ENCODE results near the gene RPL10. TPM values are rescaled to one million over a fixed set of nuclear protein-coding genes. Genes with fewer than 3 reads are reported as not detected.

Gene RPL10
- total and polyA plus RNA-seq, 2 donors (not counting 3 experiments of a cell fraction or from before 2014, with no cell fraction given), result 2,493 to 7,586 TPM

DNA sequence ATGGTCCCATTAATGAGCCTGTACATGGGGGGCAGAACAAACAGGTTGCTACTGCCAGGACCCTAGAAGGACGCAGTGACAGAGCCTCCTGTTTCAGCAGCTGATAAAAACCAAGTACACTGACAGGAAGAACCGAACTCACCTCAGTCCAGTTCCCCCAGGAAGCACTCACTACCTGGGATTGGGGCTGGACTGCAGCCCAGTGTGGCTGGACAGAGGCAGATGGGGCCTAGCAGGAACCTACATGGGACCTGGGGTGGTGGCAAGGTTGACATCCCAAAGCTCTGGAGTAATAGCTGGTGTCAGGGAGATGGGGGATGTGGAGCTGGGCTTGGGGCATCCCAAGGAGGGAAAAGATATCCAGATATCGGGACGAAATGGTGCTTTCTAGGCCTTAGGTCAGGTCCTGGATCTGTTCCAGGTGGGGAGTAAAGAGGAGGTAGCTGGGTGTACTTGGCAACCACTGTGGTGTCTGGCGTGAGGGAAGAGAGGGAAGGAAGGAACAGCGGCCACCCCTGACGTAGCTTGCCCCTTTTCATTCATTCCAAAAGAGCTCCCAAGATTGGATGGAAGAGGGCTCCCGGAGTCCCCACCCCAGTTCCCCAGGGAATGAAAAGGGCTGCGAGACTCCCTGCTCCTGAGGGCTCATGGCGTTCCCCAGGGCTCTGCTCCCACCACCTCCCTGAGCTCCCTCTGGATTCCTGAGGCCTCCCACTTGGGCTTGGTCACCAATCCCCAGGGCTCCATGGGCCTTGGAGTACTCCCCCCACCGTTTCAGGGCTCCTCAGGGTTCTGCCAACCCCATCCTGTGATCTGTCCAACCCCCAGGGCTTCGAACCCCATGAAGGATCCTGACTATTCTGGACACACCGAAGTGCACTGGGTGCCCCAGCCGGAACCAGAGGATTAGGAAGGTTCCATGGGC lies 14.6 kb upstream of the RPL10 start:
- H3K4me1 ChIP-seq (ENCODE audit: control insufficient read depth, extremely low read depth, insufficient read depth, low read length), result no peaks in the 10 kb centered on the region
- no peaks in the 10 kb centered on the region for H4K20me1 ChIP-seq (replicated peaks; ENCODE audit: control insufficient read depth, extremely low read depth, insufficient read depth, low read length)
- no peak for TF ChIP-seq EZH2 (IDR thresholded peaks at IDR 0.05; ENCODE audit: borderline replicate concordance, low read depth, low read length, severe bottlenecking)
- TF ChIP-seq POLR2AphosphoS5 (IDR thresholded peaks at IDR 0.05; ENCODE audit: insufficient read depth, low read depth, low read length), result no peak
- TF ChIP-seq FOS (IDR thresholded peaks at IDR 0.05; ENCODE audit: borderline replicate concordance, insufficient read depth, low read length), result no peak
- no peak for TF ChIP-seq GATA2 (IDR thresholded peaks at IDR 0.05; ENCODE audit: insufficient read depth, insufficient read length, low read depth, low read length)
- no peak for TF ChIP-seq MYC (IDR thresholded peaks at IDR 0.05; ENCODE audit: low read depth, low read length)
- TF ChIP-seq JUN (IDR thresholded peaks at IDR 0.05; ENCODE audit: borderline replicate concordance, insufficient read depth, insufficient read length, low read depth), result no peak
- TF ChIP-seq, protein P1, sequence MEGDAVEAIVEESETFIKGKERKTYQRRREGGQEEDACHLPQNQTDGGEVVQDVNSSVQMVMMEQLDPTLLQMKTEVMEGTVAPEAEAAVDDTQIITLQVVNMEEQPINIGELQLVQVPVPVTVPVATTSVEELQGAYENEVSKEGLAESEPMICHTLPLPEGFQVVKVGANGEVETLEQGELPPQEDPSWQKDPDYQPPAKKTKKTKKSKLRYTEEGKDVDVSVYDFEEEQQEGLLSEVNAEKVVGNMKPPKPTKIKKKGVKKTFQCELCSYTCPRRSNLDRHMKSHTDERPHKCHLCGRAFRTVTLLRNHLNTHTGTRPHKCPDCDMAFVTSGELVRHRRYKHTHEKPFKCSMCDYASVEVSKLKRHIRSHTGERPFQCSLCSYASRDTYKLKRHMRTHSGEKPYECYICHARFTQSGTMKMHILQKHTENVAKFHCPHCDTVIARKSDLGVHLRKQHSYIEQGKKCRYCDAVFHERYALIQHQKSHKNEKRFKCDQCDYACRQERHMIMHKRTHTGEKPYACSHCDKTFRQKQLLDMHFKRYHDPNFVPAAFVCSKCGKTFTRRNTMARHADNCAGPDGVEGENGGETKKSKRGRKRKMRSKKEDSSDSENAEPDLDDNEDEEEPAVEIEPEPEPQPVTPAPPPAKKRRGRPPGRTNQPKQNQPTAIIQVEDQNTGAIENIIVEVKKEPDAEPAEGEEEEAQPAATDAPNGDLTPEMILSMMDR (IDR thresholded peaks at IDR 0.05; ENCODE audit: extremely low read depth in 1 of 2, insufficient read depth in 1 of 2, low read depth in 1 of 2, low read length in 2 of 2), result no peak
- TF ChIP-seq MAX (IDR thresholded peaks at IDR 0.05; ENCODE audit: insufficient read depth, insufficient read length), result no peak
- peaks cover 17% of the 10 kb centered on the region for H3K79me2 ChIP-seq (ENCODE audit: control insufficient read depth, insufficient read depth, low read length)
- POLR2A ChIA-PET, result no interaction called here
- H3K9me1 ChIP-seq (replicated peaks; ENCODE audit: control insufficient read depth, extremely low read depth, insufficient read depth, low read length), result no peaks in the 10 kb centered on the region
- no peak overlapping the region for H2AFZ ChIP-seq (ENCODE audit: low read depth, low read length)
- DNase-seq (ENCODE audit: low read depth, low spot score) (no peak), FAIRE-seq (no peak)
- no TSS peak for BruUV-seq (replicated peaks)
- H3K4me3 ChIP-seq (replicated peaks in 1 of 3; ENCODE audit: insufficient read depth in 1 of 3, low read depth in 1 of 3, low read length in 3 of 3), result no peak overlapping the region
- no peaks in the 10 kb centered on the region for H3K9me3 ChIP-seq (replicated peaks; ENCODE audit: control insufficient read depth, insufficient read depth, low read length)
- intact Hi-C loops (cut with micrococcal nuclease) (no loop called here), dilution Hi-C loops (cut with MboI; ENCODE audit: extremely low pct_ligation_motif_present, low sequenced_read_pairs) (no loop called here)
- H3K9ac ChIP-seq (replicated peaks; ENCODE audit: extremely low read depth, insufficient read depth, low read length), result no peak overlapping the region
- no peaks in the 10 kb centered on the region for H3K27me3 ChIP-seq (ENCODE audit: control insufficient read depth in 2 of 2, insufficient read depth in 2 of 2, low read length in 2 of 2)
- H3K27ac ChIP-seq (ENCODE audit: insufficient read depth, low read depth, low read length), result no peak overlapping the region
- no peak overlapping the region for H3K4me2 ChIP-seq (ENCODE audit: insufficient read depth, low read length)
- no peaks in the 10 kb centered on the region for H3K36me3 ChIP-seq (ENCODE audit: control insufficient read depth in 2 of 2, extremely low read depth in 1 of 2, insufficient read depth in 2 of 2, low read length in 2 of 2)
- CTCF ChIA-PET, result interaction anchor here (1.1 to 2.6 kb wide), 4 partner anchors 10 to 148 kb away, joined by 3 to 16 read pairs (median 6); partner anchors contain the start of gene FLNA

Data from endothelial cell of umbilical vein (primary cell).